Pons (tissue), 1 donor: ENCODE data around the gene SREK1.

Source experiments
- DNase-seq: peaks from one replicate; pipeline ENCODE4 v3.0.0-alpha.2; 2016; ENCODE audit warnings: low spot score

The SREK1 gene

GRCh38 chr5:66164044-66164790 lies 20.1 kb downstream of the SREK1 start:
- DNase-seq, result no peak

GRCh38 chr5:66168226-66168625 lies 24.1 kb downstream of the SREK1 start:
- no peak for DNase-seq

- DNase-seq, result no peak
Measured at GRCh38 chr5:66169534-66169933, 25.4 kb downstream of the SREK1 start.

GRCh38 chr5:66170195-66170919 lies 26.3 kb downstream of the SREK1 start:
- DNase-seq, result no peak

- peak; percentile 60 for DNase-seq
Measured at GRCh38 chr5:66171349-66172344, 27.5 kb downstream of the SREK1 start.

- DNase-seq, result peak; percentile 72
Measured at GRCh38 chr5:66174338-66174737, 30.2 kb downstream of the SREK1 start.

GRCh38 chr5:66178799-66179198 lies 34.7 kb downstream of the SREK1 start:
- peak; percentile 53 for DNase-seq

GRCh38 chr5:66179297-66180051 lies 35.4 kb downstream of the SREK1 start:
- DNase-seq, result peak; percentile 80

GRCh38 chr5:66180282-66181155 lies 36.4 kb downstream of the SREK1 start:
- DNase-seq, result no peak

GRCh38 chr5:66186108-66186507 lies 42.0 kb downstream of the SREK1 start:
- no peak for DNase-seq

GRCh38 chr5:66193419-66193818 lies 49.3 kb downstream of the SREK1 start:
- DNase-seq, result no peak

GRCh38 chr5:66197764-66198405 lies 53.8 kb downstream of the SREK1 start:
- DNase-seq, result no peak

- no peak for DNase-seq
Measured at GRCh38 chr5:66198837-66199236, 54.7 kb downstream of the SREK1 start.

GRCh38 chr5:66203531-66203930 lies 59.4 kb downstream of the SREK1 start:
- DNase-seq, result no peak

GRCh38 chr5:66206465-66206864 lies 62.4 kb downstream of the SREK1 start:
- DNase-seq, result no peak

GRCh38 chr5:66207800-66208561 lies 63.9 kb downstream of the SREK1 start:
- no peak for DNase-seq

GRCh38 chr5:66209350-66209749 lies 65.2 kb downstream of the SREK1 start:
- DNase-seq, result no peak

- no peak for DNase-seq
Measured at GRCh38 chr5:66209794-66210193, 65.7 kb downstream of the SREK1 start.

- DNase-seq, result no peak
Measured at GRCh38 chr5:66213533-66213932, 69.4 kb downstream of the SREK1 start.
